BJ (cell line): Measurements from ENCODE around the gene IGIP. TPM values are rescaled to one million over a fixed set of nuclear protein-coding genes. Genes with fewer than 3 reads are reported as not detected.

Experiments
- CTCF ChIA-PET: fragments of 350-600 bp; formaldehyde crosslinking; extraction: SDS; loops from one replicate; lab custom pipeline; 2021; ENCODE audit warnings: antibody characterized with exemption, inconsistent platforms; lab: Yijun Ruan, JAX
- POLR2A ChIA-PET: fragments of 300-600 bp; sonication (Branson Sonifier 250); formaldehyde crosslinking; extraction: SDS; loops from one replicate; lab custom pipeline; 2021; ENCODE audit warnings: antibody characterized with exemption; lab: Charles Lee
- DNase-seq: peaks from one replicate; pipeline ENCODE4 v3.0.0-alpha.2; 2011; ENCODE audit warnings: low read depth
- H3K27me3 ChIP-seq: 2 replicates; pipeline ENCODE4 v1.6.0; 2011; ENCODE audit warnings: low read length; ENCODE audit not compliant: control insufficient read depth, insufficient read depth
- H3K36me3 ChIP-seq: 2 replicates; pipeline ENCODE4 v1.5.1; 2011; ENCODE audit warnings: low read length; ENCODE audit not compliant: control insufficient read depth, insufficient read depth
- H3K4me3 ChIP-seq: 2 replicates; pipeline ENCODE4 v1.5.1; 2011; ENCODE audit warnings: low read depth, mild to moderate bottlenecking, control low read depth, low read length
- polyA plus RNA-seq: library from polyadenylated mRNA; depleted of rRNA; stranded (reverse); fragments of >200 nt; gene quantifications from 2 replicates; pipeline ENCODE4 v1.2.3, GENCODE V29; 2011
- TF ChIP-seq, protein P1 (sequence below): IDR thresholded peaks from 2 replicates; pipeline ENCODE4 v1.5.1; 2011; ENCODE audit warnings: low read depth, mild to moderate bottlenecking, control low read depth, inconsistent platforms, low read length, moderate library complexity; ENCODE audit not compliant: insufficient read depth

The IGIP gene
- polyA plus RNA-seq, 1 experiment = 1.5 TPM

DNA sequence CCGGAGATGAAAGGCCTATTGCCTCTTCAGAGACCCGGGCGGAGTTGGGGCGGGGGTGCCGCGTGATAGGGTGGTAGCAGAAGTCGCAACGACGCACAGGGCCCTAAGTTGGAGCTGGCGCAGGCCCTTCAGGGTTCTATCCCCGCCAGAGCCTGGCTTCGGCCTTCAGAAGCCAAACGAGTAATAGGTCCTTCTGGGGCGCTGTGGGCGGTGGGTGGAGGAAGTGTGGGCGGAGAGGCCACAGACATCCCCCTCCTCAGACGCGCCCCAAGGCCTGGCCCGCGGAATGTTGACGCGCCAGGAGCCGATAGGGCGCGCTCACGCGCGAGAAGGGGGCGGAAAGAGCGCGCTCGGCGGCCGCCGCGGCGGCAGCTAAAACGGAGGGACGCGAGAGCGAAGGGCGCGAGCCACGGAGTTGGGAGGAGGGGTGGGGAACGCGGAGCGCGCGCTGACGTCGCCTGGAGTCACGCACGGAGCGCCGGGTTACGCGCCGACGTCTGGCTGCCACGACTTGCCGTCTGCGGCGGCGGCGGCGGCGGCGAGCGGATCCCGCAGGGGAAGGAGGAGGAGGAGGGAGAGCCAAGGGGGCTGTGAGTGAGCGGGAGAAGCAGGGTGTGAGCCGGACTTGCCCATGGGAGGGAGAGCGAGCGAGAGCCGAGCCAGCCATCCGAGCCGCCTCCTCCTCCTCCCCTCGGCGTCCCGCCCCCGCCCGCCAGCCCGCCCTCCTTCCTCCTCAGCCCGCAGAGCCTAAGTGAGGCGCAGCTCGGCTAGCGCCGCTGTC lies 18.2 kb upstream of the IGIP start:
- H3K4me3 ChIP-seq = peak overlapping the region; percentile 94
- H3K36me3 ChIP-seq = no peaks in the 10 kb centered on the region
- peak; percentile 51 for DNase-seq
- H3K27me3 ChIP-seq = 0 out of 2 replicates have a peak, but pooled peaks cover 2% of the 10 kb centered on the region
- ChIA-PET CTCF (interaction anchor here (0.6 to 6.4 kb wide), 7 partner anchors 14 to 206 kb away, joined by 3 to 52 read pairs (median 4); no protein-coding TSS in a partner anchor), POLR2A (interaction anchor here (0.7 kb wide), 2 partner anchors 61 to 222 kb away, joined by 5 to 8 read pairs; no protein-coding TSS in a partner anchor)
- TF ChIP-seq, protein P1, sequence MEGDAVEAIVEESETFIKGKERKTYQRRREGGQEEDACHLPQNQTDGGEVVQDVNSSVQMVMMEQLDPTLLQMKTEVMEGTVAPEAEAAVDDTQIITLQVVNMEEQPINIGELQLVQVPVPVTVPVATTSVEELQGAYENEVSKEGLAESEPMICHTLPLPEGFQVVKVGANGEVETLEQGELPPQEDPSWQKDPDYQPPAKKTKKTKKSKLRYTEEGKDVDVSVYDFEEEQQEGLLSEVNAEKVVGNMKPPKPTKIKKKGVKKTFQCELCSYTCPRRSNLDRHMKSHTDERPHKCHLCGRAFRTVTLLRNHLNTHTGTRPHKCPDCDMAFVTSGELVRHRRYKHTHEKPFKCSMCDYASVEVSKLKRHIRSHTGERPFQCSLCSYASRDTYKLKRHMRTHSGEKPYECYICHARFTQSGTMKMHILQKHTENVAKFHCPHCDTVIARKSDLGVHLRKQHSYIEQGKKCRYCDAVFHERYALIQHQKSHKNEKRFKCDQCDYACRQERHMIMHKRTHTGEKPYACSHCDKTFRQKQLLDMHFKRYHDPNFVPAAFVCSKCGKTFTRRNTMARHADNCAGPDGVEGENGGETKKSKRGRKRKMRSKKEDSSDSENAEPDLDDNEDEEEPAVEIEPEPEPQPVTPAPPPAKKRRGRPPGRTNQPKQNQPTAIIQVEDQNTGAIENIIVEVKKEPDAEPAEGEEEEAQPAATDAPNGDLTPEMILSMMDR = peak; percentile 37; the same call in 1 of the 2 replicates

DNA sequence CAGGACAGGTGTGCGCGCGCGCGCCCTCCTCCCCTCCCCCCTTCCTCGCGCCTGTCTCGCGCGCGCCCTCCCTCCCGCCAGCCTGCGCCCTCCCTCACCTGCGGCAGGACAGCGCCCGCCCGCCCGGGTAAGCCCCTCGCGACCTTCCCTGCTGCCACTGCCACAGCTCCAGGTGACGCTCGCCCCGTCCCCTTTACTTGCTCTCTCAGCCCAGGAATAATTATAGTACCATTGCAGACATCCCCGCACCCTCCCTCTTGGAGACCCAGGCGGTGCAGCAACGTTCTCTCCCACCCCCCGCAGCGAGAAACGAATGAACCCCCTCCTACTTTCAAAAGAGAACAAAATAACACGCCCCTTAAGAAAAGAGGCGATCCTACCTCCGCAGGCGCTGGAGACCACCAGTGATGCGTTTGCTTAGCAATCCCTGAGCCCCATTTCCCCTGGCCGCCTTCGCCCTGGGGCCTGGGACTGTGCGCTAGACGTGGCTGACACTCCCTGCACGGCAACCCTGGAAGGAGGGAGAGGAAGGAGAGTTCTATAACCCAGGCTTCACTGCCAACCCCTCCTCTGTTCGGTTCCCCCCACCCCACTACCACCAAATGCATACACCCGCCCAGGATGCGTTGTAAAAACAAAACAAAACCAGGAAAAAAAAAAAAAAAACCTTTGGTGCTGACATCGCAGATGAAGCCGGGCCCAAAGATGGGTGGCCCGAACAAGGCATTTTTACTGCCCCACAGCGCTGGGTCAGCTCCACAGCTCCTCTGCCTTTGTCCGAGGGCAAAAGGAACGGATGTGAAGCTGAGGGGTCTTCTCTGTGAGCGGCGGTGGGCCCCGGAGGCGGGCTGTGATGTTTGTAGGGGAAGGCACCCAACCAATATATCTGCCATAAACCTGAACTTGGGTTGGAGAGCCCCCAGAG lies 17.4 kb upstream of the IGIP start:
- ChIA-PET POLR2A (interaction anchor here (0.6 to 0.7 kb wide), 2 partner anchors 62 to 458 kb away, joined by 3 to 8 read pairs; no protein-coding TSS in a partner anchor), CTCF (interaction anchor here (0.6 to 6.4 kb wide), 9 partner anchors 13 to 508 kb away, joined by 3 to 52 read pairs (median 3); no protein-coding TSS in a partner anchor)
- 0 out of 2 replicates have a peak, but pooled peaks cover 2% of the 10 kb centered on the region for H3K27me3 ChIP-seq
- TF ChIP-seq, protein P1 = no peak
- no peaks in the 10 kb centered on the region for H3K36me3 ChIP-seq
- H3K4me3 ChIP-seq = peak overlapping the region; percentile 94
- DNase-seq = no peak

DNA sequence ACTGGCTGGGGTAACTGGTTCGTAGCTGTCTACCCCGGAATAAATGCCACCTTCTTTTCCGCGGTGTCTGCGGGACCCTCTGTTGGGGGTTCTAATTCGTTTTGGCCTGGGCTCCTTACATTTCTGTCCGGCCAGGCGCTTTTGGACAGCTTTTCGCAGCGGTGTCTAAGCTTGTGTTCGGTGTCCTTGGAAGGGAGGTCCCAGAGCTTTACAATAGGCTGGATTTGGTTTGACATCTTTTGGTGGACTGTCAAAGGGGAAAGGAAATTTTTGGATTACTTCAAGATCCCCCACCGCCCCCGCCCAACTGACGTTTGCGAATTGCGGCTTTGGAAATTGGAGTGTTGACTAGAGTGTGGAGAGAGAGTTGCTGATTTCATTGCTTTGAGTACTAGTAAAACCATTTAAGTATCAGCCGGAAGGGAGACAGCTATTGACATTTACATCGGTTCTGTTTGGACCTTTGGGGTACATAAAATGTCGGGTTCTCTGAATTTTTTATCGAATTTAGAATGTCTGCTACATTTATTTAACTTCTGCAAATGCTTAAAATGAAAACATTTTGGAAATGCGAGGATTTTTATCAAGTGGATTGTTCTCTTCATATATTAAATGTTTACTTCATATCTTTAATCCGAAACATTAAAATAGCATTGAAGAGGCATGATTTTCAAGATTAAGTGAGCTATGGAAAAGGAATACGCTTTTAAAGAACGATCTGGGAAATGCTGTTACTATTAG lies 16.5 kb upstream of the IGIP start:
- H3K27me3 ChIP-seq = 0 out of 2 replicates have a peak, but pooled peaks cover 2% of the 10 kb centered on the region
- DNase-seq = no peak
- TF ChIP-seq, protein P1 = no peak
- H3K4me3 ChIP-seq = peak overlapping the region; percentile 94
- ChIA-PET CTCF (interaction anchor here (0.7 to 6.4 kb wide), 4 partner anchors 13 to 509 kb away, joined by 3 to 52 read pairs (median 3); no protein-coding TSS in a partner anchor), POLR2A (interaction anchor here (0.6 kb wide), 2 partner anchors 459 to 1403 kb away, joined by 3 to 6 read pairs; no protein-coding TSS in a partner anchor)
- no peaks in the 10 kb centered on the region for H3K36me3 ChIP-seq

DNA sequence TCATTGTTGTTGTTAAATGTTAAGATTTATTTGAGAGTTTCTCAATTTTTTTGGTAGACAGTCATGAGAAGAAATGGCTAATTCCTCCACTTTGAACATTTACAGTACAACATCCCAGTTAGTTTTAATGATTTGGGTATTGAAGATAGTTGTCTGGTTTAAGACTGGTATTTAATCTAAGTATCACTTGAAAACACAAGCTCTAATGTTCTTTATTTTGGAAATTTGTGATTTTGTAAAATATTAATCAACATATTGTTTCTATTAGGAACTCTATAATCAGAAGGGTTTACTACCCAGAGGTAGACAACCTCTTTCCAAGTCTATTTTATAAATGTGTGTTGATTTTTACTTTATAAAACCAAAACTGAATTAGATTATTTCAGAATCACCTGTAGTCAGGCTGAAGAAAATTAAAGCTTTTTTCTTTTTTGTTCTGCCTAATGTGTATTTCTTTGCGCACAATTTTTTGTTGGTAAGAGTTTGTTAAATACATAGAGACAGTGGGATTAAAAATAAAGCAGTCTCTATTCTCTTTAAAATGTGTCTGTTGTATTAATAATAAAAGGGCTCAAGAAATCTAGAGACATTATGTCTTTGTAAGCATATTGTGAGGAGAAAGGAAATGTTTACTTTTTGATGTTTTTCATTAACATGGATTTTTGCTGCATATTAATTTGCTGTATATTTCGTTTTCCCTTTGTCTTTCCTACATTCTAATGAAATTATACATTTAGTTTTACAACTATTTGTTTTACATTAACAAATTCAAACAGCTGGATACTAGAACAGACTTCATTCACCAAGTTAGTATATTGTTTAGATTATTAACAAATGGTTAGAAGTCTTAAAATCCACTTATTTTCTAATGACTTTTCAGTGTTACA lies 15.7 kb upstream of the IGIP start:
- peak overlapping the region; percentile 94; the same call in 1 of the 2 replicates for H3K4me3 ChIP-seq
- CTCF ChIA-PET = interaction anchor here (1.0 to 6.4 kb wide), 2 partner anchors 12 to 35 kb away, joined by 3 to 52 read pairs; no protein-coding TSS in a partner anchor
- POLR2A ChIA-PET = interaction anchor here (0.6 kb wide), 1 partner anchor 1402 kb away, joined by 6 read pairs; no protein-coding TSS in a partner anchor
- H3K36me3 ChIP-seq = peaks cover 3% of the 10 kb centered on the region; the same call in 1 of the 2 replicates
- TF ChIP-seq, protein P1 = no peak
- DNase-seq = no peak
- no peaks in the 10 kb centered on the region for H3K27me3 ChIP-seq
